Panc1 (cell line): ENCODE measurements around the gene MRPL27. TPM values are rescaled to one million over a fixed set of nuclear protein-coding genes. Genes with fewer than 3 reads are reported as not detected.

ENCODE experiments used
- ATAC-seq: fragments of 200-7000 bp; cut with Tn5 transposase; 2 replicates; pipeline ENCODE4 v1.9.1; 2020; ENCODE audit warnings: mild to moderate bottlenecking, moderate library complexity
- BruUV-seq: library from RNA; stranded (reverse); fragments of 400-500 nt; replicated peaks from 2 replicates; lab custom pipeline; 2021; lab: Mats Ljungman, UMichigan
- CTCF ChIA-PET: fragments of 300-600 bp; sonication (Branson Sonifier 250); formaldehyde crosslinking; loops from one replicate; lab custom pipeline; 2022; ENCODE audit warnings: antibody characterized with exemption; lab: Charles Lee
- POLR2A ChIA-PET: fragments of 300-600 bp; sonication (Branson Sonifier 250); formaldehyde crosslinking; loops from one replicate; lab custom pipeline; 2022; ENCODE audit warnings: antibody characterized with exemption; lab: Charles Lee
- DNase-seq: peaks from one replicate; pipeline ENCODE4 v3.0.0-alpha.2; 2010; ENCODE audit warnings: low read depth, low spot score
- H3K27ac ChIP-seq: 2 replicates; pipeline ENCODE4 v1.5.1; 2011; ENCODE audit warnings: mild to moderate bottlenecking, low read length, inconsistent platforms
- H3K27me3 ChIP-seq: fragments of 200-500 bp; sonication (Bioruptor generic); 2 replicates; pipeline ENCODE4 v1.6.0; 2014; ENCODE audit warnings: low read length, inconsistent platforms; ENCODE audit not compliant: control insufficient read depth, insufficient read depth
- H3K36me3 ChIP-seq: fragments of 200-500 bp; sonication (Bioruptor generic); 2 replicates; pipeline ENCODE4 v1.5.1; 2014; ENCODE audit warnings: inconsistent platforms, mild to moderate bottlenecking, low read length, moderate library complexity; ENCODE audit not compliant: control insufficient read depth, insufficient read depth
- H3K4me1 ChIP-seq: 2 replicates; pipeline ENCODE4 v1.5.1; 2011; ENCODE audit warnings: inconsistent platforms, mild to moderate bottlenecking, low read length, moderate library complexity; ENCODE audit not compliant: control insufficient read depth, insufficient read depth
- H3K4me3 ChIP-seq, 2 experiments: 2 replicates each; pipeline ENCODE4 v1.5.1; 2011 to 2012; ENCODE audit warnings: low read depth in 2 of 2, low read length in 2 of 2, mild to moderate bottlenecking in 2 of 2, inconsistent platforms in 1 of 2, moderate library complexity in 1 of 2
- H3K9me3 ChIP-seq: fragments of 200-500 bp; sonication (Bioruptor generic); 2 replicates; pipeline ENCODE4 v1.5.1; 2014; ENCODE audit warnings: low read depth, mild to moderate bottlenecking, inconsistent platforms, low read length, moderate library complexity; ENCODE audit not compliant: control insufficient read depth, insufficient read depth
- POLR2AphosphoS5 ChIP-seq: IDR thresholded peaks from 2 replicates; pipeline ENCODE4 v1.6.1; 2012; ENCODE audit warnings: mild to moderate bottlenecking, low read depth, low read length, moderate library complexity
- SIN3A ChIP-seq: IDR thresholded peaks from 2 replicates; pipeline ENCODE4 v1.6.1; 2012; ENCODE audit warnings: low read depth, mild to moderate bottlenecking, low read length, moderate library complexity, borderline replicate concordance; ENCODE audit not compliant: insufficient read depth
- TCF7L2 ChIP-seq: IDR thresholded peaks from 2 replicates; pipeline ENCODE4 v1.6.1; 2011; ENCODE audit warnings: mild to moderate bottlenecking, low read depth, low read length, inconsistent platforms
- in situ Hi-C: cut with HindIII; loops from 2 replicates; pipeline ENCODE4 v1.10.0; 2016; ENCODE audit warnings: low sequenced_read_pairs, low pct_unique_long_range_greater_than_20kb
- intact Hi-C: fragments of 100-400 bp; cut with micrococcal nuclease; formaldehyde crosslinking; loops from one replicate; pipeline ENCODE4 v1.10.0; 2022; ENCODE audit not compliant: unreplicated experiment
- total RNA-seq: library from RNA; stranded (reverse); gene quantifications from one replicate; pipeline ENCODE4 v1.2.1, GENCODE V29; 2021; ENCODE audit not compliant: unreplicated experiment
- TF ChIP-seq, protein P1 (sequence below), 2 experiments: IDR thresholded peaks; 2 replicates each; pipeline ENCODE4 v1.6.1; 2011 to 2012; ENCODE audit warnings: low read depth in 2 of 2, control low read depth in 1 of 2, low read length in 1 of 2, mild to moderate bottlenecking in 1 of 2, moderate library complexity in 1 of 2; ENCODE audit not compliant: insufficient read depth in 1 of 2
- TF ChIP-seq, protein P2 (sequence below): fragments of 450-650 bp; IDR thresholded peaks from 2 replicates; pipeline ENCODE4 v1.5.1; 2017; ENCODE audit warnings: mild to moderate bottlenecking

The MRPL27 gene
- total RNA-seq, 1 experiment from 2014 or later = 136 TPM

DNA sequence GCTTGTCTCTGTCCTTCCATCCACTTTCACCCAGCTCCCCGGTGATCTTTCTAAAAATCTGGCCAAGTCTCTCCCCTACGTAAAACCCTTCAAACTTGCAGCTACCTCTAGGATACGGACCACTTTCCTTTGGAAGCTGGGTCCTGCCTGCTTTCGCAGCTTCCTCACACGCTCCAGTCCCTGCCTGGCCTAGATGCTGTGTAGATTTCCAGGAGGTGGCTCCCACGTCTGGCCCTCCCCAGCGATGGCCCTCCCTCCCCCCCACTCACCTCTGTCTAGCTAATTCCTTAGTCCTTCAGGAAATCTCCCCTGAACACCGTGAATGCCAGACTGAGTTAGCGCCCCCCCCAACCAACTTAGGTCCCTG lies 24.9 kb upstream of the MRPL27 start:
- BruUV-seq = no TSS peak
- Histone ChIP-seq H3K9me3 (no peaks in the 10 kb centered on the region), H3K4me1 (peaks cover 14% of the 10 kb centered on the region; the same call in 1 of the 2 replicates), H3K27ac (peak overlapping the region; percentile 95), H3K36me3 (peaks cover 34% of the 10 kb centered on the region), H3K4me3 (peak overlapping the region; percentile 87 to 100), H3K27me3 (no peaks in the 10 kb centered on the region)
- ChIA-PET POLR2A (no interaction called here), CTCF (interaction anchor here (0.7 to 2.7 kb wide), 6 partner anchors 17 to 129 kb away, joined by 3 to 21 read pairs (median 4); partner anchors contain the start of gene RSAD1)
- in situ Hi-C loops (no loop called here), intact Hi-C loops (no loop called here)
- DNase-seq (no peak), ATAC-seq (peak; percentile 17)
- TF ChIP-seq, protein P1, sequence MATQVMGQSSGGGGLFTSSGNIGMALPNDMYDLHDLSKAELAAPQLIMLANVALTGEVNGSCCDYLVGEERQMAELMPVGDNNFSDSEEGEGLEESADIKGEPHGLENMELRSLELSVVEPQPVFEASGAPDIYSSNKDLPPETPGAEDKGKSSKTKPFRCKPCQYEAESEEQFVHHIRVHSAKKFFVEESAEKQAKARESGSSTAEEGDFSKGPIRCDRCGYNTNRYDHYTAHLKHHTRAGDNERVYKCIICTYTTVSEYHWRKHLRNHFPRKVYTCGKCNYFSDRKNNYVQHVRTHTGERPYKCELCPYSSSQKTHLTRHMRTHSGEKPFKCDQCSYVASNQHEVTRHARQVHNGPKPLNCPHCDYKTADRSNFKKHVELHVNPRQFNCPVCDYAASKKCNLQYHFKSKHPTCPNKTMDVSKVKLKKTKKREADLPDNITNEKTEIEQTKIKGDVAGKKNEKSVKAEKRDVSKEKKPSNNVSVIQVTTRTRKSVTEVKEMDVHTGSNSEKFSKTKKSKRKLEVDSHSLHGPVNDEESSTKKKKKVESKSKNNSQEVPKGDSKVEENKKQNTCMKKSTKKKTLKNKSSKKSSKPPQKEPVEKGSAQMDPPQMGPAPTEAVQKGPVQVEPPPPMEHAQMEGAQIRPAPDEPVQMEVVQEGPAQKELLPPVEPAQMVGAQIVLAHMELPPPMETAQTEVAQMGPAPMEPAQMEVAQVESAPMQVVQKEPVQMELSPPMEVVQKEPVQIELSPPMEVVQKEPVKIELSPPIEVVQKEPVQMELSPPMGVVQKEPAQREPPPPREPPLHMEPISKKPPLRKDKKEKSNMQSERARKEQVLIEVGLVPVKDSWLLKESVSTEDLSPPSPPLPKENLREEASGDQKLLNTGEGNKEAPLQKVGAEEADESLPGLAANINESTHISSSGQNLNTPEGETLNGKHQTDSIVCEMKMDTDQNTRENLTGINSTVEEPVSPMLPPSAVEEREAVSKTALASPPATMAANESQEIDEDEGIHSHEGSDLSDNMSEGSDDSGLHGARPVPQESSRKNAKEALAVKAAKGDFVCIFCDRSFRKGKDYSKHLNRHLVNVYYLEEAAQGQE (IDR thresholded peaks at IDR 0.05; ENCODE audit: insufficient read depth in 1 of 2, low read depth in 2 of 2, low read length in 1 of 2) = no peak
- TF ChIP-seq SIN3A (no peak), POLR2AphosphoS5 (no peak), TCF7L2 (no peak)
- TF ChIP-seq, protein P2, sequence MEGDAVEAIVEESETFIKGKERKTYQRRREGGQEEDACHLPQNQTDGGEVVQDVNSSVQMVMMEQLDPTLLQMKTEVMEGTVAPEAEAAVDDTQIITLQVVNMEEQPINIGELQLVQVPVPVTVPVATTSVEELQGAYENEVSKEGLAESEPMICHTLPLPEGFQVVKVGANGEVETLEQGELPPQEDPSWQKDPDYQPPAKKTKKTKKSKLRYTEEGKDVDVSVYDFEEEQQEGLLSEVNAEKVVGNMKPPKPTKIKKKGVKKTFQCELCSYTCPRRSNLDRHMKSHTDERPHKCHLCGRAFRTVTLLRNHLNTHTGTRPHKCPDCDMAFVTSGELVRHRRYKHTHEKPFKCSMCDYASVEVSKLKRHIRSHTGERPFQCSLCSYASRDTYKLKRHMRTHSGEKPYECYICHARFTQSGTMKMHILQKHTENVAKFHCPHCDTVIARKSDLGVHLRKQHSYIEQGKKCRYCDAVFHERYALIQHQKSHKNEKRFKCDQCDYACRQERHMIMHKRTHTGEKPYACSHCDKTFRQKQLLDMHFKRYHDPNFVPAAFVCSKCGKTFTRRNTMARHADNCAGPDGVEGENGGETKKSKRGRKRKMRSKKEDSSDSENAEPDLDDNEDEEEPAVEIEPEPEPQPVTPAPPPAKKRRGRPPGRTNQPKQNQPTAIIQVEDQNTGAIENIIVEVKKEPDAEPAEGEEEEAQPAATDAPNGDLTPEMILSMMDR = no peak

DNA sequence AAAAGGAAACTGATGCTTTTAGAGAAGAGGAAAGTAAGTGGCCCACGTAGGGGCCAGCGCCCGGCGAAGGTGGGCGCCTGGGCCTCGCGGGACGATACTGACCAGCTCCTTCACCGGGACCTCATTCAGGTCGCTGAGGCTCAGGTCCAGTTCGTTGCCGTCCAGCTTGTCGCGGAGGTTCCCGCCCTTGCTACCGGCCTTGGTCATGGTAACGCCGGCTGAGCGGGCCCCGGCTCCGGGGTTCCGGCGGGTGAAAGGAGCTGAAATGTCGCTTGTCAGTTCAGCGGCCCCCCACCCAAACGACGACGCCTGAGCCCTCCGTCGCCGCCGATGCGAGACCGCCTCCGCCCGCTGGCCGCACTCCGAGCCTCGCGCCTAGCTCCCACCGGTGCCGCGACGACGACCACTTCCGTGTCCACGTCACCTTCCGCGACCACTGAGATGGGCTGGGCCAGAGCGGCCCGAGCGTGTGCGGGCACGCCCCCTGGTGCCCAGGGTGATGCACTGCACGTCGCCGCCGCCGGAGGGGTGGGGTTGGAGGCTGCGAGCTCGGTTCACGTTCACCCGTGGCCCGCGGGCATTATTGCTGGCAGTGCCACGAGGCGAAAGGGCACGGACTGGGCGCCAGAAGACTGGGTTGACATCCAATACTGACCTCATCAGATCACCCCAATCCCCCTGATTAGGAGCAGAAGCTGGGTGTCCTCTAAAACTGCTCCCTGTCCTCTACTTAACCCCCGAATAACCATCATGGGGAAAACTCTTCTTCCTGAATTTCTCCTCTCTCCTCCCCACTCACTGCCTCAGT lies 24.3 kb upstream of the MRPL27 start, which contains the start of gene LRRC59:
TSS of gene LRRC59 (minus strand) at position 413 of the 808 bp plus-strand sequence. CDS start at position 207, 206 bp downstream.
- ChIA-PET POLR2A (interaction anchor here (0.6 kb wide), 1 partner anchor 107 kb away, joined by 5 read pairs; no protein-coding TSS in a partner anchor), CTCF (interaction anchor here (0.5 to 2.7 kb wide), 13 partner anchors 9 to 312 kb away, joined by 3 to 21 read pairs (median 3); partner anchors contain the start of gene RSAD1)
- in situ Hi-C loops (no loop called here), intact Hi-C loops (no loop called here)
- Histone ChIP-seq H3K4me3 (peak within 1 kb of the TSS; percentile 87 to 100), H3K36me3 (peaks cover 40% of the 10 kb centered on the region), H3K27ac (peak within 1 kb of the TSS; percentile 95), H3K4me1 (peaks cover 14% of the 10 kb centered on the region; the same call in 1 of the 2 replicates), H3K27me3 (no peaks in the 10 kb centered on the region), H3K9me3 (no peaks in the 10 kb centered on the region)
- ATAC-seq (peak; percentile 96), DNase-seq (peak; percentile 57)
- no TSS peak for BruUV-seq
- TF ChIP-seq, protein P1 (IDR thresholded peaks at IDR 0.05; ENCODE audit: insufficient read depth in 1 of 2, low read depth in 2 of 2, low read length in 1 of 2) = peak in 1 of 2 experiments; percentile 77; a peak in 2 of 4 replicates
- TF ChIP-seq POLR2AphosphoS5 = peak; percentile 96
- TF ChIP-seq, protein P2 = peak; percentile 99
- TF ChIP-seq SIN3A = peak; percentile 98
- no peak for TF ChIP-seq TCF7L2
